Endothelial cell (in vitro differentiated cells): Measurements from ENCODE around the gene SIAE. TPM values are rescaled to one million over a fixed set of nuclear protein-coding genes. Genes with fewer than 3 reads are reported as not detected.
"Not testable (repeated sequence)": the region's sequence is repeated elsewhere in the genome, so short reads cannot be mapped to it uniquely, and the experiment has no call there.

Source experiments
- DNase-seq: peaks from one replicate; pipeline ENCODE4 v3.0.0; 2021; ENCODE audit warnings: low spot score
- H3K27ac Mint-ChIP-seq: one replicate; pipeline ENCODE4 v1.8.0; 2021; ENCODE audit warnings: mixed read lengths, inconsistent platforms; ENCODE audit not compliant: unreplicated experiment
- H3K27me3 Mint-ChIP-seq: one replicate; pipeline ENCODE4 v1.8.0; 2021; ENCODE audit warnings: mild to moderate bottlenecking, moderate library complexity, mixed read lengths, inconsistent platforms; ENCODE audit not compliant: unreplicated experiment
- H3K36me3 Mint-ChIP-seq: one replicate; pipeline ENCODE4 v1.8.0; 2021; ENCODE audit warnings: mild to moderate bottlenecking, low read depth, mixed read lengths, inconsistent platforms; ENCODE audit not compliant: unreplicated experiment
- H3K4me1 Mint-ChIP-seq: one replicate; pipeline ENCODE4 v1.8.0; 2021; ENCODE audit warnings: mild to moderate bottlenecking, mixed read lengths, inconsistent platforms; ENCODE audit not compliant: unreplicated experiment
- H3K4me3 Mint-ChIP-seq: one replicate; pipeline ENCODE4 v1.8.0; 2021; ENCODE audit warnings: mild to moderate bottlenecking, mixed read lengths, inconsistent platforms; ENCODE audit not compliant: unreplicated experiment
- H3K9me3 Mint-ChIP-seq: one replicate; pipeline ENCODE4 v1.8.0; 2021; ENCODE audit warnings: mixed read lengths, inconsistent platforms; ENCODE audit not compliant: unreplicated experiment
- total RNA-seq: library from RNA; stranded (reverse); fragmentation: NEBNext Ultra II Directional; extraction: Animal tissue kit (Norgen Biotek cat#: 25700); gene quantifications from one replicate; pipeline ENCODE4 v1.2.1, GENCODE V29; 2021; ENCODE audit not compliant: unreplicated experiment
- TF ChIP-seq, protein P1 (sequence below): fragments of 200-600 bp; sonication (generic); IDR thresholded peaks from one replicate; pipeline ENCODE4 v1.5.0; 2021; ENCODE audit warnings: antibody characterized with exemption; ENCODE audit not compliant: unreplicated experiment

SIAE gene
- total RNA-seq, 1 donor from 2014 or later = 11.4 TPM

- H3K4me1 Mint-ChIP-seq = peaks cover 6% of the 10 kb centered on the region
- no peak overlapping the region for H3K27ac Mint-ChIP-seq
- DNase-seq = no peak
- no peaks in the 10 kb centered on the region for H3K9me3 Mint-ChIP-seq
- TF ChIP-seq, protein P1, sequence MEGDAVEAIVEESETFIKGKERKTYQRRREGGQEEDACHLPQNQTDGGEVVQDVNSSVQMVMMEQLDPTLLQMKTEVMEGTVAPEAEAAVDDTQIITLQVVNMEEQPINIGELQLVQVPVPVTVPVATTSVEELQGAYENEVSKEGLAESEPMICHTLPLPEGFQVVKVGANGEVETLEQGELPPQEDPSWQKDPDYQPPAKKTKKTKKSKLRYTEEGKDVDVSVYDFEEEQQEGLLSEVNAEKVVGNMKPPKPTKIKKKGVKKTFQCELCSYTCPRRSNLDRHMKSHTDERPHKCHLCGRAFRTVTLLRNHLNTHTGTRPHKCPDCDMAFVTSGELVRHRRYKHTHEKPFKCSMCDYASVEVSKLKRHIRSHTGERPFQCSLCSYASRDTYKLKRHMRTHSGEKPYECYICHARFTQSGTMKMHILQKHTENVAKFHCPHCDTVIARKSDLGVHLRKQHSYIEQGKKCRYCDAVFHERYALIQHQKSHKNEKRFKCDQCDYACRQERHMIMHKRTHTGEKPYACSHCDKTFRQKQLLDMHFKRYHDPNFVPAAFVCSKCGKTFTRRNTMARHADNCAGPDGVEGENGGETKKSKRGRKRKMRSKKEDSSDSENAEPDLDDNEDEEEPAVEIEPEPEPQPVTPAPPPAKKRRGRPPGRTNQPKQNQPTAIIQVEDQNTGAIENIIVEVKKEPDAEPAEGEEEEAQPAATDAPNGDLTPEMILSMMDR = no peak
- no peak overlapping the region for H3K4me3 Mint-ChIP-seq
- H3K36me3 Mint-ChIP-seq = no peaks in the 10 kb centered on the region
- peaks cover 2% of the 10 kb centered on the region for H3K27me3 Mint-ChIP-seq
These were observed 61.5 kb downstream of the SIAE start for GRCh38 chr11:124612045-124612444.

GRCh38 chr11:124611064-124611463 is 62.5 kb downstream of the SIAE start, which contains the start of gene PANX3:
Gene PANX3 (plus strand): TSS chr11:124611428. CDS start chr11:124611557, 129 bp downstream.
- peaks cover 6% of the 10 kb centered on the region for H3K4me1 Mint-ChIP-seq
- H3K36me3 Mint-ChIP-seq = no peaks in the 10 kb centered on the region
- TF ChIP-seq, protein P1 = no peak
- DNase-seq = no peak
- no peak within 1 kb of the TSS for H3K4me3 Mint-ChIP-seq
- peaks cover 2% of the 10 kb centered on the region for H3K27me3 Mint-ChIP-seq
- H3K27ac Mint-ChIP-seq = no peak within 1 kb of the TSS
- H3K9me3 Mint-ChIP-seq = no peaks in the 10 kb centered on the region

DNA sequence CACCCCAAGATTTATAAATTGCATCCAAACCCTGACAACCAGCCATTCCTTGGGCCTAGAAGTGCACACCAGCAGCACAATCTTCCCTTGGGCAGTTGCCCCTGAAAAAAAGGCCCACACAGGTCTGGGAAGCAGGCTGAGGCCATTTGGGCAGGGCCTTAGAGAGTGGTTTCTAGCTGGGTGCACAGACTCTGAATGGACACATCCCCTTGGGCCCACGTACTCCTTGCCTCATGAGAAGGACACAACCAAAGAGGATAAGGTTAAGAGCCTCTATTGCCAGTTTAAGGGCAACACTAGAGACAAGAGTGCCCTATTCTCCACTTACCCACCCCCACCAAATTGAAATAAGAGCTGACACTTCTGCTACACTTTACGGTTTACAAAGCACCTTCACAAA is 63.2 kb downstream of the SIAE start:
- Mint-ChIP-seq H3K27ac (no peak overlapping the region), H3K27me3 (peaks cover 2% of the 10 kb centered on the region), H3K4me1 (peaks cover 9% of the 10 kb centered on the region), H3K36me3 (no peaks in the 10 kb centered on the region), H3K9me3 (no peaks in the 10 kb centered on the region), H3K4me3 (no peak overlapping the region)
- no peak for DNase-seq
- TF ChIP-seq, protein P1 = no peak

- peaks cover 9% of the 10 kb centered on the region for H3K4me1 Mint-ChIP-seq
- H3K27ac Mint-ChIP-seq = no peak overlapping the region
- H3K9me3 Mint-ChIP-seq = no peaks in the 10 kb centered on the region
- DNase-seq = no peak
- H3K4me3 Mint-ChIP-seq = no peak overlapping the region
- H3K36me3 Mint-ChIP-seq = no peaks in the 10 kb centered on the region
- no peaks in the 10 kb centered on the region for H3K27me3 Mint-ChIP-seq
- TF ChIP-seq, protein P1 = no peak
These were observed 65.4 kb downstream of the SIAE start for GRCh38 chr11:124608147-124608546.

- H3K4me1 Mint-ChIP-seq = peaks cover 4% of the 10 kb centered on the region
- TF ChIP-seq, protein P1 = no peak
- no peaks in the 10 kb centered on the region for H3K9me3 Mint-ChIP-seq
These were observed 67.8 kb downstream of the SIAE start for GRCh38 chr11:124605719-124606118.

GRCh38 chr11:124602723-124603122 is 70.8 kb downstream of the SIAE start:
- not testable (repeated sequence) for H3K36me3 Mint-ChIP-seq, H3K4me3 Mint-ChIP-seq, H3K27ac Mint-ChIP-seq, DNase-seq, H3K4me1 Mint-ChIP-seq, H3K9me3 Mint-ChIP-seq, H3K27me3 Mint-ChIP-seq

More at GRCh38 chr11:124605719-124606118, 67.8 kb downstream of the SIAE start:
- Mint-ChIP-seq H3K27ac (no peak overlapping the region), H3K4me3 (no peak overlapping the region), H3K27me3 (no peaks in the 10 kb centered on the region), H3K36me3 (no peaks in the 10 kb centered on the region)
- no peak for DNase-seq
